Measurements from ENCODE around the gene DAAM1.
A peak's percentile ranks its signal among the peaks of the same experiment; 100 is the strongest.

DAAM1 gene

DNA sequence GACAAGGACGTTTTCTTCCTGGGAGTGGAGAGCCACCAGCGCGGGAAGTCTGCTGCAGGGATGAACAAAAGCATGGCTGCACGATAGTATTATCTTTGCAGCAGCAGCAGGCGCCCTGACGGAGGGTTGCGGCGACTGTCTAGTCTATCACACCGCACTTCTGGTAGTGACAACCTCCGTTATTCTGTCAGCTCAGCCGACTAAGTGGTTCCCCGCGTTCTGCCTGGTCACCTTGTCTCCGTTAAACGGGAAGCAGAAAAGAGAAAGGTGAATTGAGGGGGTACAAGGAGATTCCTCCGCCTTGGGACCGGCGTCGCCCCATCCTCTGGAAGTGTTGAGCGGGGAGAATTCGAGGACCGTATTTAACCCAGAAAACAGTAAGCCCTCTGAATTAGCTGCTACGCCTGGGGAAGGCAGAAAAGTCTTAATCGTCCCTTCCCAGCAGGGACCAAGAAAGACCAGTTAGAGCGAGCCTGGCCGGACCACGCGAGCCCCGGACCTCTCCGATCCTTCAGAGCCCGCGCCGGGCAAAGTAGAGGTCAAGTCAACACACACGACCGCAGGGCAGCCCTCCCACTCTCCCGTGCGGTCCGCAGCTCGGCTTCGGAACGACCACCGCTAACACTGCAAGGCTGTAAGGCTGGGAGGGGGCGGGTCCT is 536 bp upstream of the DAAM1 start:
- peak; percentile 46 for DNase-seq

DNA sequence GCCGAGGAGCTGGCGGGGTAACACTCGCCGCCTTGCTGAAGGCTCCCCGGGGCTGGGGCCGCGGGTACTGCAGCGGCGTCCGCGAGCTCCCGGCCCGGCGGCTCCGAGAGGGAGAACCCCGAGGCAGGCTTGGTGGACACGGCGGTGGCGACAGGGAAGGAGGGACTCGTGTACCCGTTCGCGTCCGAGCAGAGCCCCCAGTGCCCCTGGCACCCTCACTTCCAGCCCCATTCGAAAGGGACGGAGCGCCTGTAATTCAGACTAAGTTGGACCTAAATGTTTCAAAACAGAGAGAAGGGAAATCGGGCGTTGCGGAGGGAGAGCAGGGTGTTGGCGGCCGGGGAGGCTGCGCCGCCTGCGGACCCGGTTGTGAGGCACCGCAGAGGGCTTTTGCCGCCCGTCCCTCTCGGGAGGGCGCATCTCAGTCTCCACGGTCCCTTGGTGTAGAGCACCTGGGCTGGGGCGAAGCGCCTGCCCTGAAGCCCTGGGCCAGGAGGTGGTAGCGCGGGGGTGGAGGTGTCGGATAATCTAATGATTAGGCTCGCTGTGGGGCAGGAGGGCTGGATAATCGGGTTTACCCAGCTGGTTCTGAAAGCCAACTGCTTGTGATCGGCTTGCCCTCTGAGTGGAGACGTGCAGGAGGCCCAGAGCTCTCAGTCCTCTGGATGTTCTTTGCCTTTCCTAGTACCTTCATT is 771 bp downstream of the DAAM1 start:
- DNase-seq, result peak; percentile 44

DNA sequence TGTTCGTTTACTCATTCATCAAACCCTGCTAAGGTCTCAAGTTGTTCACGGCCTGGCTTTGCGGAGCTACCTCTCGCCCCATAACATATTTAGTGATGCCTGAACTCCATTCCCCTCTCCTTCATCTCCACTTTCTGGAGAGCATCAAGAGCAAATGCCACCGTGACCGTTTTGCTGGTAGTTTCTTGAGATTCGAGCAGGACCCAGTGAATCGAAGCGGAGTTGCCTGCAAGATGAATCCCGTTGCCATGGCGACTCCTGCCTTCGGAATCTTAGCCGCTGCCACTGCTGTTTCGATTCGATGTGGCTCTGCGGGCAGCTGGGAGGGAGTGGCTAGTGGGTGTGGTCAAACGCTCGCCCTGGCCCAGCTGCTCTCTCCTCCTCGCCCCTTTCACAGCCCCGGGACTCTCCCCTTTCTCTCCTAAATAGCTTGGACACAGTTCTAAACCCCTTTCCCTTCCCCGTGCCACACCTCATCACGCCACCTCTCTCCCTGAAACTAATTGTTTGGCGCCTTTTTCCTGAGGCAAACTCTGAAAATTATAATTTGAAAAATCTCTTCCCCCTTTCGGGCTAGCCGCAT is 1.4 kb downstream of the DAAM1 start:
- peak; percentile 87 for DNase-seq

DNA sequence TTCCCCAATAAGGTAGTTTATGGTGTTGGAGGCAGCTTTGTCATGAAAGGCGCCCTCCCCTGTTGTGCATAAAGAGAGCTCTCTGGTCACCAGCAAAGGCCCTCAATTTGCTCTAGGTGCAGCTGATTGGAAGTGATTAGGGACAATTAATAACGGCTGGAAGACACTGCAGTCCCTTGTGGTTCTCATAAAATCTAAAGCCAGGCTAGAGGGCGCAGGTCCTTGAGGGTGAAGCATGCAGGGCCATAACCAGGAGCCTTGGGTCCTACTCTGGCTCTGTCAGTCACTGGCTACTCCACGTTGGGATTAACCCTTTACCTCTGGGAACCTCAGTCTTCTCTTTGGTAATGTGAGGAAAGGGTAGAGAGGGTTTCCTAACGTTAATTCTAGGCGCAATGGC is 1.9 kb downstream of the DAAM1 start:
- DNase-seq, result no peak

DNA sequence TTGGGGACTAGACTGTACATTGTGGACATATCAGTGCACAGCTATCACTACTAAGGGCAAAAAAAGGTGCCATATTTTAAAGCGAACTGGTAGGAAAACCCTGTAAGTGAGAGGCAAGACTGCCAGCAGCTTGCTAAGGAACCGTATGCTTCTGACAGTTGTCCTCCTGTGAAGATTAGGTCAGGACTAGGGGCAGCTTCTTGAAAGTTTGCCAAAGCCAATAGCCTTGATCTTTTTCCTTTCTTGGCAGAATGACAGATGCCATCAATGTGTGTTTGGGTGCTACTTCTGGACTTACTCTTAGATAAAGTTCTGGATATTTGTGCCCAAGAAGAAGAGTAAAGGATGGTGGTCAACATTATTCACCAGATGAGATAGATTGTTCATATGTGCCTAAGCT is 7.4 kb downstream of the DAAM1 start:
- DNase-seq, result no peak

DNA sequence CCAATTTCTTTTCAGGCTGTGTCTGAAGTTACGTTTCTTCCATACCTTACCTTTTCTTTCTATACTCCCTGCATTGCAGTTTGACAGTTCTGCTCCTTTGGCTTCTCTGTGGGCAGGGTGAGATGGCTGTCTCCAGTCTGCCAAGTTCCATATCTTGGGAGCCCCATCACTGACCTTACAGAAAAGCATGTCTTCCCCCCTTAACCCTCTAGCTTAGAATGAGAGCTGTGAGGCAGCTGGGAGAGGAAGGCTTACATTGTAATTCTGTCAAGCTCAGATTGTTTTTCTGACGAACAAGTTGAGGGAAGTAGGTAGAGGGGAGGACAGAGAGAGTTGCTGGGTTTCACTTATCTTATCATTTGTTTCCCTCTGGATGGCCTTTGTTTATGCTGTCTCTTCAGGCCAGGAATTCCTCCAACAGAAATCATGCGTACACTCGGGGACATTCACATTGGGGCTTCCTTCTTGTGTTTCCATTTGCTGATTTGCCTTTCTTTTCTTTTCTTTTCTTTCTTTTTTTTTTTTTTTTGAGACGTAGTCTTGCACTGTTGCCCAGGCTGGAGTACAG is 9.3 kb downstream of the DAAM1 start:
- no peak for DNase-seq

DNA sequence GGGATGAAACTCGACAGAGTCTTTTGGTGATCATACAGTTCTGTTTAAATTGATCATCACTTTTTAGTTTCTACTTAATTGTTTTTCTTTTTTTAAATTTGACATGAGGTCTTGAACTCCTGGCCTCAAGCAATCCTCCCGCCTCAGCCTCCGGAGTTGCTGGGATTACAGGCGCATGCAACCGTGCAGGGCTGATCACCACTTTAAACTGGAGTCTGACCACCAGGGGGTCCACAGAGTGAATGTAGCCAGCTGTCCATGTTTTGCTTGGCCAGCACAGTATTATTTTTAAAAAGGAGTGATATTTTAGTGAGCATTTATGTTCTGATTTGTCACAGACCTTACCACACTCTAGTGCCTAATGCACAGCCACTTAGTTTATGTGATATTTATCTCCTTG is 10.7 kb downstream of the DAAM1 start:
- DNase-seq, result no peak

DNA sequence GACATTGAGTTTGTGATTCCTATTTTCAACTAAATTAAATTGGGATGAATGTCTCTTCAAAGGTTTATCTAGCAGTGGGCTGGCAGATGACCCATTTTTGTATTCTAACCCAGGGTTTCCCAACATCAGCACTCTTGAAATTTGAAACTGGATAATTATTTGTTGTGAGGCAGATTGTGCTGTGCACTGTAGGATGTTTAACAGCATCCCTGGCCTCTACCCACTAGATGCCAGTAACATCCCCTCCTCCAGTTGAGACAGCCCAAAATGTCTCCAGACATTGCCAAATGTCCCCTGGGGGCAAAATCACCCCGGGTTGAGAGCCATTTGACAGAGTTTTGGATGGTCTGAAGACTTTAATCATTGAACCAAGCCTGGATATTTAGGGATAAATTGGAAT is 11.1 kb downstream of the DAAM1 start:
- DNase-seq, result no peak

DNA sequence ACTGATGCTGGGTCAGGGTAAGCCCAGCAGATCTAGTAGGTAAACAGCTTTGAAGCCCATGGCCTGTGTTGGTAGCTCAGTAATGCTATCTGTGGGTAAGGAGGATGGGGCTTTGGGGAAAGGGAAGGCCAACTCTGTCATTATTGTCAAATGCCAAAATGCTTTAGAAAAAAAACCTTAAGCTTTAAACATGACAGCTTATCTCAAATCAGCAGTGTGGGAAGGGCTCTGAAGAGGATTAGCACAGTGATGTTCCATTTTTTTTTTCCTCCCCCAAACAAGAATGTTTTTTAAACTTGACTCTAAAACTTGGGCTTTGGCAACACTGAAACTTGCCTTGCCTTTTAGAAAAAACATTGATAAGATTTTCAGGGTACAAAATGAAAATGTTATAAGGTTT is 11.7 kb downstream of the DAAM1 start:
- DNase-seq, result no peak

DNA sequence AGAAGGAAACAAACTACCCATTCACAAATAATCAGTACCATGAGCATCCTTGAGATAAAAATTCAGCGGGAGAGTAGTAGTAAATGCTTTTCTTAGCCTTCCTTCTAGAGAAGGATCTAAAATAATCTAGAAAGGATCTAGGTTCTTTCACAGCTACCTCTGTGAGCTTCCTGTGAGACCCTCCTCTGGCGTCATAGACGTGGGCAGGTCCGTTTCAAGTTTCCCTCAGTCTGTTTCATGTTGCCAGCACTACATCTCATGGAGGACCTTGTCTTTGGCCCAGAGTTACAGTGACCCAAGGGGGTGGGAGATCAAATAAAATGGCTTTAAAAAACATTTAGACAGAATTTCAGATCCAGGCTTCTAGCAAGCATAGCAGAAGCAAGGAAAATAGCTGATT is 13.6 kb downstream of the DAAM1 start:
- DNase-seq, result no peak

DNA sequence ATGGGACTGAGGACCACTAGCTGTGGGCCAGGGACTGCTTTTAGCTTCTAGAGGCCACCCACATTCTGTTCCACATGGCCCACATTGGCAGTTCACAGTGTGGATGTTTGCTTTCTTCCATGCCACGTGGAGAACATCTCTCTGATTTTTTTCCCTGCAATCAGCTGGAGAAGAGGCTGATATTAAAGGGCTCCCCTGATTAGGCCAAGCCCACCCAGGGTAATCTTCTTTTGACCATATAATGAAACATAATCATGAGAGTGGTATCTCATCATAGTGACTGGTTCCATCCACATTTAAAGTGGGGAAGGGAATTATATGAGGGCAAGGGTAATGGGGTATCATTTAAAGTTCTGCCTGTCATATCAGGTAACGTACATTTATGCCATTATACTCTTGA is 15.8 kb downstream of the DAAM1 start:
- DNase-seq, result no peak

DNA sequence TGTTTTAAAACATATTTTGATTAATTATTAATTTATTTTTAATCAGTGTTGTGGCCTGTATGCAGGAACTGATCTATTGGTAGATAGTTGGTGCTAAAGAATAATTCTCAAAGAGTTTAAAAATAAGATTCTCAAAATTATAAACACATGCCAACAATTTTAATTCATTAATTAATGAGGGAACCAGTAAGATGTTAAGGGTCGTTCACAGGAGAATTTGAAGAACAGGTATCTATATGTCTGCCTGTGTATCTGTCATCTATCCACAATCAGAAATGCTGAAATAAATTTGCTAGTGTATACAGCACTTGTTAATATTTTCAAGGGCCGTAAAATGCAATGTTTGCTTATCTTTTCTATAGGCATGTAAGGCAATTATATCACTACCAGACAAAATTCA is 18.4 kb downstream of the DAAM1 start:
- DNase-seq, result no peak

DNA sequence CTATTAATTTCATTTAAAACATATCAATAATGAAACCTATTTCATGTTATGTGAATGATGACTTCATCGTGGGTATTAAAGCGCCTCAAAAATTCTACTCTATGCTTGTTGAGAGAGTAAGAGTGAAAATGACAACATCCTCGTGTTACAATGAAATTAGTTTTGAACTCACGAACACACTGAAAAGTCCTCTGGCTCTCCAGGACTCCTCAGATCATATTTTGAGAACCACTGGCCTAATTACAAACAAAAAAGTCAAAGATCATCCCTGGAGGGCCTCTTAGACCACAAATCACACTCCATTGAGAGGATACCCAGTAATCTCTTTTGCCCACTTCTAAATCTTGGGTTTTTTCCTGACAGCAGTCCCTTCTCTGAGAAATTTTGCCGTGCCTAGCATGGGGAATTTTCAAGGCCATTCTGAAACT is 19.1 kb downstream of the DAAM1 start:
- no peak for DNase-seq

DNA sequence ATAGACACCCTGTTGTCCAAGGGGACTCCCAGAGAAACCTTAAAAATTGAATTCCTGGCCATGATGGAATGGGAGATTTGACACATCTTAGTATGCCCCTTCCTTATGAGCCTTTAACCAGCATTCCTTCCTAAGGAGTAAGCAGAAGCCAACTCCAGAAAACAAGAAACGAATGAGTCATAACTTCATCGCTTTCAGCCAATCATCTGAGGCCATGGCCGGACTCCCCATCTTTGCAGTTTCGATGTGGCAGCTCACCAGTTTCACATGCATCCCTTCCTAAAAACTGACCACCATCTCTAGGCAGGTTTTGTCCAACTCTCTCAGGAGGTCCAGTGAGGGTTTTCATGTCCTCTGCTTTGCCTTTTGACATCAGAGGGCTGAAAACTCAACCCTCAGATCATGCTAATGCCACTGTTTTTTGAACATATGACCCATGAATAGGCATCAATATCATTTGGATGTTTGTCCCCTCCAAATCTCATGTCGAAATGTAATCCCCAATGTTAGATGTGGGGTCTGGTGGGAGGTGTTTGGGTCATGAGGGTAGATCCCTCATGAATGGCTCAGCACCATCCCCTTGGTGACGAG is 19.9 kb downstream of the DAAM1 start:
- DNase-seq, result no peak

DNA sequence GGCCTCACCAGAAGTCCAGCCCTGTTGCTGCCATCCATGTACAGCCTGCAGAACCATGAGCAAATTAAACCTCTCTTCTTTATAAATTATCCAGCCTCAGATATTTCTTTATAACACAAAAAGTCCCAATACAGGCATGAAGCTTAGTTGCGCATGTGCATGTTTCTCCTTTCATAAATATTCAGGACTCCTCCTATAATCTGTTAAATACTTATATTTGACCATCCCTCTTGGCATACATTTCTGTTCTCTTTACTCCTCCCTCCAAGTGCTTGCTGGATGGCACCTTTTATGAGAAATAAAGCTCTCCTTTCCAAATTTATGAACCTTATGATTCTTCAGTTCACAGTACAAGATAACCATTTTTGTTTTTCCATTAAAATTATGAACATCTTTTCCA is 20.5 kb downstream of the DAAM1 start:
- DNase-seq, result no peak

DNA sequence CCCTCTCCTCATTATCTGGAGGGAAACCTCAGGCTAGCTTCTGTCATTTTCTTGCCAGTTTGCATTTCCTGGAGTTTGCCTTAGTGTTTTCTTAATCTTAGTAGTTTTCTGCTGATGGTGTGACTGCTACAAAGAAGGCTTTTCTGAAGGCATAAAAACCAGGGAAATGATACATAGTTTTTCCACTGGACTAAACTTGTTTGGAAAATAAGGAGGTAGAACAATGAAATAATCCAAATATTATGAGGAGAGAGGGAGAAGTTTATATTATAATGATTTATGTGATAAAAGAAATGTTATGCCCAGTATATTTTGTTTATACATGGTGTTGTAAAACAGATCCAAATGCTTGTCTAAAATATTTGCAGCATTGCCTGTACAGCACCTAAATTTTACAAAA is 22.2 kb downstream of the DAAM1 start:
- no peak for DNase-seq

DNA sequence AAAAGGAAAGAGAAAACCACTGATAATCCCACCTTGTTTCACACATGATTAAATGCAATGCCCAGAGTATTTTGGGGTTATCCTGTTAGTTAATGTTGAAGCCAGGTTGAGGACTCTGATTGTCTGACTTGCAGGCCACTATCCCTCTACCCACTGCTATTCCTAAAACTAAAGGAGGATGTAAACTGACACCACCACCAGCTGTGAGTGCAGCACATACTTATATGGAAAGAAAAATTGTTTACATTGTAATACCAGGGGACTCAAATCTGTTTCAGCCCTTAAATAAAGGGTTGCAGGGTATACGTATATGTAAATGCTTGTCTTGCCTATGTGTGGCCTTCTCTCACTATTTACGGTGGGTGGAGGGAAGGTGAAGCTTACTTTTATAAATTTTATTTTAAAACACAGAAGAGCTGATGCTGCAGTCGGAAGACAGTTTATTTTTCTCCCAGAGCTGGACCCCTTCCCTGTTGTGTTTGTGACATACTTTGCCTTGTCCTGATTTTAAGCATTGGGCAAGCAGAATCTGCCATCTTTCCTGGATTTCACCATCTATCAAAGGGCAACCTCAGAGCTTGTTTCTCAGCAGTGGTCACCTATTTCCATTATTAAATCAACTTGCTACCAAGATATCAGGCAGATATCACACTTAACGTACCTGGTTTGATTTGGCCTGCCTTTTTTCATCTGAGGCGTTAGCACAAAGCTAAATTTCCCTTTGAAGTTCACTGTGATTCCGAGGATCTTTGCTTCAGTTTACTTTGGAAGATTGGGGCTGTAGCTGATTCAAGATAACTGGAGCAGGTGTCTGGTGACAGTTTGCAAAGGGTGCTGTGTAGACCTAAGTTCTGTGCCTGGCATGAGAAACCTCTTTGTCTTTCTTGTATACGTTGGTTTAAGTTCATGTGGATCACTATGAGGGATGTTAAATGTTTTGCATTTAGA is 25.2 kb downstream of the DAAM1 start:
- DNase-seq, result no peak

DNA sequence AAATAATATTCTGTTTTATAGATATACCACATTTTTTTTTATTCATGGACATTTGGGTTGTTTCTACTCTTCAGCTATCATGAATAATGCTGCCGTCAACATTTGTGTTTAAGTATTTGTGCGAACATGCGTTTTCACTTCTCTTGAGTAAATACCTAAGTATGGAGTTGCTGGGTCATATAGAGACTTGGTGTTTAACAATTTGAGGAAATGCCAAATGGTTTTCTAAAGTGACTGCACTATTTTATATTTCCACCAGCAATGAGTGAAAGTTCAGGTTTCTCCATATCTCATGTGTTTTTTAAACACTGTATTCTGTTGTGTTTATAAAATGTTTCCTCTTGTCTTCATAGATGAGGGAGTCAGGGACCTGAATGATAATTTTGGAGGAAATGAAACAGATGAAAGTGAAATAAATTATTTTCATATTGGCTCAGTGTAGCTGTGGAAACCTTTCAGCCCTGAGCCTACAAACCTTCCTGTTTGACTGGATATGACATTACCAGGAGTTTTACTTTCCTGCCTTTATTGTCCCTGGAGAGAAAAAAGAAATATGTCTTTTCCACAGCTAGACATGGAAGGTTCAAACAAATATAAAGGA is 26.3 kb downstream of the DAAM1 start:
- no peak for DNase-seq

DNA sequence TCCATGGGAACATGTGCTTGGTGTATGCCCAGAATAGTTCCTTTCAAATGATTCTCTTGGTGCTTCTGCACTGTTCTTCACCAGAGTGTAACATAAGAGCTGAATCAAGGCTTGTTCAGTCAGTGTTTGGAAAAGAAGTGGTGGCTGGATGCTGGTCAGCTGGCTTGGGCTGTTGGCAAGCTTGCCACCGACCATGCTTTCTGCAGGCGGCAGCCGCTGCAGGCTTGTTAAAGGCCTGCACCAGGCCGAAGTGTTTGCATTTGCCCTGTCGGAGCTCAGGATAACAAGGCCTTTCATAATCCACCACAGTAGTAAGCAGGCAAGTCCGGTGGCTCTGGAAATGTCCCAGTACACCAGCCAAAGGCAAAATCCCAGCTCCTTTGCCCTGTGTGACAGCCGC is 26.9 kb downstream of the DAAM1 start:
- no peak for DNase-seq

DNA sequence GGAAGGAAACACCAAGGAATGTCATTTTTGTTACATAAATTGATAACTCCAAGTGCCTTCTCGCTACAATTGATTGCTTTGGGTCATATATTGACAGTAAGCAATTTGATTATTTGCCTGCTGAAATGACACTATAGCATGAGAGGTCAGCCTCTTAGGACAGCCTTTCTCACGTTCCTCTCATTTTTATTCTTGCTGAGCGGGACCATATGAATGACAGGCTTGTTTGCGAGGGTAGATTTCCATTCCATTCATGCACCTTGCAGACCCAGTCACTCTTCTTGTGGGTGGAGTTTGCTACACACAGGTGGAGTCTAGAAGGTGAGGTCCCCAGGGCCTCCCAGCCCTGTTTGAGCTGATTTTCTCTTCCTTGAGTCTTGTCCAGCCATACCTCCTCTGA is 27.3 kb downstream of the DAAM1 start:
- no peak for DNase-seq

DNA sequence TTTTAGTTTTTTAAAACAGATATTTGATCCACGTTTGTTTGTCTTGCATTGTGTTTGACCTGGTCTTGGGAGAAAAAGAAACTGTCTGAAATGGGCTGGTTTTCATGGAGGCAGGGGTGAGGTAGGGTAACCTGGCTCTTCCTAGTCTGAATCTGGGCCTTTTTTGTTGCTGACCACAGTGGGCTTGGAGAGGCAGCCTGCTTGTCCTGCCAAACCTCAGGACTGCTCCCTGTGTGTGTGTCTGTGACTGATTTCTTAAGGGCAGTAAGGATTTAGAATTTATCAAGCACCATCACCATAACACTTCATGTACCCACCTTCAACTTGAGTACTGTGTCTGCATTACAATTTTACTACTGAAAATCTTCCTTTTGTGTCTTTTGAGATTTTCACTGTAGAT is 28.5 kb downstream of the DAAM1 start:
- DNase-seq, result no peak

DNA sequence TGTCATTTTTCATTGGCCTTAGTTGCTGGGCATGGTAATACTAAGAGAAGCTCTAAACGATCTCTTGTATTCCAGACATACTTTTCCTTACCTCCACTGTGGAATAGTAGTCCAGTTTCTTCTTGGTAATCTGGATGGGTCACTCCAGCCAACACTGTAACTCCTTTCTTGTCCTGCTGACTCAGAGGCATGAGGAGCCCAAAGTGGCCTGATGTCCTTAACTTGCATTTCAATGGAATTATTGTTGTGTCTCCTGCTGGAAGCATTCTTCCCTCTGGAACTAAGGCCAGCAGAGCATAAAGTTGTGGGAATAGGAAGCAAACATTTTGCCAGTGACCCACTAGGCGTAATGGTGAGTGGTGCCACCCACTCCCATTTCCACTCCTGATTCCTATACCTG is 33.1 kb downstream of the DAAM1 start:
- no peak for DNase-seq
